NCI-H128 (cell line): ENCODE measurements around the gene SMIM36.
"Not testable (repeated sequence)": the region's sequence is repeated elsewhere in the genome, so short reads cannot be mapped to it uniquely, and the experiment has no call there.

ENCODE experiments used
- DNase-seq: peaks from one replicate; lab custom pipeline; 2025; ENCODE audit not compliant: unreplicated experiment; lab: John Stamatoyannopoulos, UW

The SMIM36 gene

GRCh38 chr17:55456307-55457240 is 54.7 kb downstream of the SMIM36 start:
- no peak for DNase-seq

GRCh38 chr17:55454906-55455474 is 56.3 kb downstream of the SMIM36 start:
- DNase-seq = no peak

- DNase-seq = no peak
Measured at GRCh38 chr17:55453839-55454557, 57.3 kb downstream of the SMIM36 start.

GRCh38 chr17:55452139-55452790 is 59.0 kb downstream of the SMIM36 start:
- DNase-seq = no peak

- DNase-seq = no peak
Measured at GRCh38 chr17:55451758-55452138, 59.5 kb downstream of the SMIM36 start.

- no peak for DNase-seq
Measured at GRCh38 chr17:55451203-55451641, 60.0 kb downstream of the SMIM36 start.

- DNase-seq = no peak
Measured at GRCh38 chr17:55450232-55450825, 60.9 kb downstream of the SMIM36 start.

- DNase-seq = no peak
Measured at GRCh38 chr17:55448681-55449080, 62.6 kb downstream of the SMIM36 start.

- no peak for DNase-seq
Measured at GRCh38 chr17:55446581-55447205, 64.6 kb downstream of the SMIM36 start.

- not testable (repeated sequence) for DNase-seq
Measured at GRCh38 chr17:55446004-55446403, 65.2 kb downstream of the SMIM36 start.

GRCh38 chr17:55444471-55445441 is 66.5 kb downstream of the SMIM36 start:
- no peak for DNase-seq

GRCh38 chr17:55443904-55444303 is 67.3 kb downstream of the SMIM36 start:
- DNase-seq = no peak

- no peak for DNase-seq
Measured at GRCh38 chr17:55442953-55443683, 68.1 kb downstream of the SMIM36 start.

GRCh38 chr17:55442462-55442861 is 68.8 kb downstream of the SMIM36 start:
- DNase-seq = no peak

- no peak for DNase-seq
Measured at GRCh38 chr17:55441544-55441943, 69.7 kb downstream of the SMIM36 start.

- no peak for DNase-seq
Measured at GRCh38 chr17:55440391-55440790, 70.9 kb downstream of the SMIM36 start.

- no peak for DNase-seq
Measured at GRCh38 chr17:55437159-55437605, 74.1 kb downstream of the SMIM36 start.
